ENCODE data around the gene HHLA2.

The HHLA2 gene

DNA sequence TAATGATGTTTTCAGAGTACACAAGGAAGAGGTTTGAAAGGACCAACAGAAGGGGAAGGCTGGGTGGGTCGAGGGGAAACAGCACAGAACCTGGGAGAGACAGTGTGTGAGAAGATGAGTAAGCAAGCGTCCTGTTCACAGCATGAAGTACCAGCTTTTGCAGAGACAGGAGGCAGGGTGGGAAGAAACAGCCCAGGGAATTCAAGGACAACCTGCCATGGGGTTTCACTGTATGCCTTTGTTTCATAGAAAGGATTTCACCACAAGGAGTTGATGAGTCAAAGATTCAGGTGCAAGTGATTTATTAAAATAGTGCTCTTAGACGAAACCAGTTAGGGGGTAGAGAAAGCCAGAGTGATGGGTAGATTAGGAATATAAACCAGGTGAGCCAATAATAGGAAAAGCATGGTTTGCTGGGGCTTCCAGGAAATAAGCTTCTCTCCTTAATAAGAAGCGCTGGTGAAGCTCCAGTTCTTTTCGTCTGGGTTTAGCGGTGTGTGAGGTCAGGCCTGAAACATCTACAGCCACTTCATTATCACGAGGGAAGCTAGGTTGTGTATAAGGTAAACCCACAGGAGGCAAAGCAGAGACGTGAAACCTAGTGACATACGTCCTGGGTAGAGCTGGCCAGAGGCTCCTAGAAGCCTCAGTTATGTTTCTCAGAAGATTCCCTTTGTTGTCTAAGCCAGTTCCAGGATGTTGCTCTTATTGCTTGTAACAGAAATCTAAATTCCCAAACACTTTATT is 3.9 kb downstream of the HHLA2 start:
- no peak for DNase-seq (ENCODE audit: low read depth)

DNA sequence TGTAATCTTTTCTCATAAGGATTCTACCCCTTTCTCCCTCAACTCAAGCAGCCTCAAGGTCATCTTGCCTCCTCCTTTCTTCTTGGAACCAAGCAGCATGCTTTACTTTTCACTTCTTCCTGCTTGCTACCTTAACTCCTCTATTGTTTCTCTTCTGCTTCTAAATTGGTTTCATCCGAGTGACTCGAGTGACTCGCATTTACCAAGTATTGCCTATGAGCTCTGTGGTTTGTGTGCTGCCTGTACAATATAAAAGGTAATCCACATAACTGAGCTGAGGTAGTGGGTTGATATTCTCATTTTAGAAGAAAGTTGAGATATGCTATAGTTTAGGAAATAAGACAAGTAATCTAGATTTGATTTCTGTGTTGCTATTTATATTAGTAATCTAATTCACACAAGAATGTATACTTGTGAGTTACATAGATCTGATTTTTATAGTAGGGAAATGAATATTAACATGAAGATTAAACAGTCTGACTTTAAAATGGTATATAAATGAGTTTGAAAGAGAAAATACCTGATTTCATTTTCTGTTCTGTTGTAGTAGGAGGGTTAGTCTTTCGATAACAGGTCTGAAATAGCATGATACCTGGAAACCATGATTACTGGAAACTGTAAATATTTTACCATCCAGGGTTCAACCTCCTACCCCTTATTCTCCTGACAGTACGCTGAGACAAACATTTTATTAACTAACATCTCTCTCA is 5.5 kb downstream of the HHLA2 start:
- no peak for DNase-seq (ENCODE audit: low read depth)

DNA sequence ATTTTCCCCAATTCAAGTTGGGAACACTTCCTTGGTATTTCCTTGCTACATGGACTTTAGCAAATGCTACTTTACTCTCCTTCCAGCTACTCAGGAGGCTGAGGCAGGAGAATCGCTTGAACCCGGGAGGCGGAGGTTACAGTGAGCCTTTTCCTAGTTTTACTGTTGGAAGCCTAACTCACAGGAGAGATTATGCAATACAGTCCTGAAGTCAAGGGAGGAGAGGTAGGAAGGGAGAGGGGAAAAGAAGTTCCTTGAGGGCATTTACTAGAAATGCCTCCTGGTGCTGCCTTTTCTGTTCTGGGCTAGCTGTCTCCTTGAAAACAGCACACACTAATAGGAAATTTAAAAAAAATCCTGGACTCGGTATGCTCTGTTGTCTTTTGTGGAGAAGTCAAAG is 6.2 kb downstream of the HHLA2 start:
- no peak for DNase-seq (ENCODE audit: low read depth)

DNA sequence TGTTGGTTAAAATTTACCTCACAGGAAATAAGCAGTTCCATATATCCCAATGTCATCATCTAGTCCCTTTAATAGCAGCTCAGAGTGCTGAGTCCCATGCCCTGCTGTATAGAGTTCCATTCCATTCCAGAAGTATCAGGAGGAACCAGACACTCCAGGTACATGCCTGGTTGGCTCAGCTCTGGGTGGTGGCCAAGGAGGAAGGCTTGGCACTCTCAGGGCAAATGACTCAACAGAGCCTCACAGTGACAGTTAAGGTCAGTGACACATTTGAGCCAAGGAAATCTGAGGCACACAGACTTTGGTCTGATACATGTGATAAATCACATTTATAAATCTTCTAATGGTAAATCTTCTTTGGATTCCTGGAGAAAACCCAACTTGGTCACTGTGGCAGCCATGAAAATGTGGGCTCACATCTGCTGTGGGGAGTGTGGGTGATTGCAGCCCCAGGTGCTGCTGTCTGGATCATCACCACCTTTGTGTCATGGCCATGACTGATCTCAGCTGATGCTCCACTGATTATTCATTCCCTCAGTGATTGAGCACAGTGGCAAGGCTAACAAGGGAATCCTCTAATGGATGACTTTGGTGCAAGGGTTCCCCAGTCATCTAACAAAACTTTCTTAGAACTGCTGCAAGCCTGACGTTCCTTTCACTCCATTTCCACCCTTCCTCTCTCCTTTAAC is 9.3 kb downstream of the HHLA2 start:
- no peak for DNase-seq (ENCODE audit: low read depth)

DNA sequence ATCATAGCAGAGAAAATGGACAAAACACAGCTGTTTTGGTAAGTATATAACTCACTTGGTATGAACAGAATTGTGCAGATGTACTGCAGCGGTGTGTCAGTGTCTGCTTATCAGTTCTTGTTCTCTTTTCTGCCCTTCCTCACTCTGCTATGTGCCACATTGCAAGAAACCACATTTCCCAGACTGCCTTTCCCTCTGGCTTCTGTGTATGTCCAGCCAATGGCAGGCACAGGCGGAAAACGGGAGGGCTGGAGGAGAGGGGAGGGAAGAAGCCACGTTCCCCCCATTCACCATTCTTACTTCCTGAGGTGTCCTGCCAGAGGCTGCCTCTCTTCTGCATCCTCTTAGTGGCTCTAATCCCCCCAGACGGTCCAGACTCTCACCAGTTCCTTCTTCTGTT is 15.4 kb downstream of the HHLA2 start:
- no peak for DNase-seq (ENCODE audit: low read depth)

DNA sequence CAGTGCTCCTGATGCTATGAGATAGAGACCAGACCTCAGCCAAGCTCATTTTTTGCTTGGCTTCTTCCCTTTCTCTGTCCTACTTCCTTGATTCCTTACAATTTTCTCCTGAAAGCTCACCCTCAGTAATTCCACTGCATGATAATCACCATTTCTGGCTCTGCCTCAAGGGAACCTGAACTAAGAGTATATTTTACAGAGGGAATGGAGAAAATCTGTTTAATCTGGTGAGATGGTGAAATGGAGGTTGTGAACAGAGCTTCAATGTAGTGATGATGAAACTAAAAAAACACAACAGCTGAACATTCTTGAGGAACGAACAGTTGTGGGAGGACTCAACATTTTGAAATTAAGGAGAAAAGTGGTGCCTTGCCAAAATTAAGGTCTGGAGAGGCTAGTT is 16.3 kb downstream of the HHLA2 start:
- DNase-seq (ENCODE audit: low read depth) = no peak

DNA sequence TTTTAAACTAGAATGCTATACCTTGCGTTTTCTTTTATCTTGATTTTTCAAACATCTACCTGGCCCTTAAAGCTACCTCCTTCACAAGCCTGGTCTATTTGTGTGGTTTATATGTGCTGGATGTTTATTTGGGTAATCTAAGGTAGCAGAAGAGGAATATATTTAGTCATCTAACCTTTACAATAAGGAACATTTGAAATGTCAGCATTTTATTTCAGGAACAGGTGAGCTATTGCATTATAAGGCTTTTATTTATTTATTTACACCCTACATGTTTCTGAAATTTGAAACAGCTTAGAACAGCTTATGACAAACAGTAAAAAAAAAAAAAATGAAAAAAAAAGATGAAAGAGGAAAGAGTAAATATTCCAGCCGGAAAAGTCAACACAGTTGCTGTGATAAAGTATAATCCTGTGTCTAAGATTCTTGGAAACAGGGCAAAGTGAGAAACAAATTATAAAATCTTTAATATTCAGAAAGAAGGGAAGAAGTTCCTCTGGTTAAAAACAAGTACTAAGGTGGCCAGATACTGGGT is 19.5 kb downstream of the HHLA2 start:
- no peak for DNase-seq (ENCODE audit: low read depth)

DNA sequence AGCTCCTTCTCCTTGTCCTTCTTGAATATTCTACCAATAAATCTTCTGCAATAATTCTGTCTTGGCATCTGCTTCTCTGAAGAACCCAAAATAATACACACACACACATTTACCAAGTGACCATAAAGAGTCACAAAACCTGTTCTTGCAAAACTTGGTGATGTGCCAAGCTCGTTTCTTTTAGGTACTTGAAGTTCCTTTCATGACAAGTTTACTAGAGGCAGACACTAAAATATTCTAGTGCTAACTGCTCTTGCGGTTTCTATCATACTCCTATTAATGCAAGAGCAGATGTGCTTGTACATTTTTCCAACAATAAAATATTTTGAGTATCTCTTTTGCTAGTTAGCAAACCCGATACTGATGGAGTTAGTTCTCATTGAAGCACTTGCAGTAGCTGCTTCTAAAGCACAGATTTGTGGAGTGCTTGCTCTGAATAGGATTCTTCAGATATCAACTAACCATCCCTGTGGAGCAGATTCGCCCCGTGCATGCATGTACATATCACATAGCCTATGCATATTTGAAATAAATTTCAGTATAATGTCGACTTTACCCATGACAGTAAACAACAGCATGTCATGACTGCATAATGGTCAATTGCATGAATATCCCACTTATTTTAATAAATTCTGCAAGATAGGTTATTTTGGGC is 23.2 kb downstream of the HHLA2 start:
- DNase-seq (ENCODE audit: low read depth) = no peak

DNA sequence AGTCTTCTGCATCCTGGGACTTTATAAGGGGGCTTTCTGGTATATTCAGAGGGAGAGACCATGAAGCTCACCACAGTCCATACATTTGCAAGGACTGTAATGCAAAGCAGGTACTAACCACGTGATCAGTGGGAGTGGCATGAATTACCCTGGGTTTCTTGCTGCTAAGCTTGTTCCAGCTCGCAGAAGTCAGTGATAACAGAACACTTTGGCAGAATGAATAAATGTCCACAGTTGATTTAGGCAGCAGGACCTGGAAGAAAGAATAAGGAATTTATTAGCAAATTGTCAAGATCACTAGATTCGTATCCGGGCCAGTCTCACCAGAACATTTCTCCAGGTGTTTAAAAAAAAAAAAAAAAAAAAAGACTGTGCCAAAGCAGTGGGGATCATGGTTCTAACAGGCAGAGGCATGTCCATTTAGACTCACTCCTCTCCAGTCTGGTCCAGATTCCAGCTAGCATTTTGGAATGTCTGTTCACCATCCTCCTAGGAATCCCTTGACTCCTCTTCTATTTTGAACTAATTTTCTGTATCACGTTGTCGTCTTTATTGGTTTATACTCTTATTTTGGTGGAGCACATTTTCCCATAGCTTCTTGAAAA is 24.5 kb downstream of the HHLA2 start:
- no peak for DNase-seq (ENCODE audit: low read depth)

DNA sequence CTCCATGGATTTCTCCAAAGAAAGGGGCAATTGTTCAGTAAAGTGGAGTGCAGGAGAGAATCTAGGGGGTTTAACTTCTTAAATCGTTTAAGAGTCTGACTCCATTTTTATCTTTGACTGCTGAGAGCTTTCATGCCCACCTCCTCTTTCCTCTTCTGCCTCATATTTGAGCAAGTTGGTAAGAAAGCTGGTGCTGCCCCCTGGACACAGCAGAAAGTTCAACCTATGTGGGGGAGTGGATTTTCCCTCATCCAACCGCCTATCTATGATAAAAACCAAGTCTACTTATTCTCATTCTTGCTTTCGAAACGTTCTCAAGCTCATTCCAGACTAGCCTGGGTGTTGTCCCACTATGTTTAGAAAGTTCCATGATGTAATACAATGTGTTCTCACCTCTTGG is 26.0 kb downstream of the HHLA2 start:
- no peak for DNase-seq (ENCODE audit: low read depth)

DNA sequence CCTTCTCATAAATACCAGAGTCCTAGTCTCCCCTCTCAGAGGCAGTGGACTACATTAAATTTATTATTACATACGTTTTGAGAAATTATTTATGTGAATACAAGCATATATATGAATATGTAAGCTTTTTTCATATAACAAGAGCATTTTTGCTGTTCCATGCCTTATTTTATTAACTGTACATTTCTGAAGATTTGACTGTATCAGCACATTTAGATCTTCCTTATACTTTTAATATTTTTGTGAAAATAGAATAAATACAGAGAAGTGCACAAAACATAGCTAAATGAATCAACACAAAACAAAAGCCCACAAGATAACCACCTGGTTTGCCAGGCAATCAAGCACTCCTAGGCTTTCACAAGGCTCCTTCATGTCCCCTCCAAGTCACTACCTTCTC is 27.8 kb downstream of the HHLA2 start:
- DNase-seq (ENCODE audit: low read depth) = no peak

DNA sequence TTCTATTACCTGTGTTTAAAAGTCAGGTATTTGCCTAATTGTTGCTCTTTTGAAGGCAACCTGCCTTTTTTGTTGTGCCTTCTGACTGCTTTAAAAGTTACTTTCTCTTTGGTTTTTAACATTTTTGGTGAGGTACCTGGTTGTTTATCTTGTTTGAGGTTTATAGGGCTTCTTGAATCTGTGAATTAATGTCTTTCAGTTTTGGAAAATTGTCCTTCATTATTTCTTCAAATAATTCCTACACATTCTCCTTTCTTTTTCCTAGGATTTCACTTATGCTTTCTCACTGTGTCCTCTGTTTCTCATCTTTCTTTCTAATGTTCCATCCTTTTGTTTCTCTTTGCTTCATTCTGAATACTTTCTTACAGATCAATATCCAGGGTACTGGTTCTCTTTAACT is 30.8 kb downstream of the HHLA2 start:
- DNase-seq (ENCODE audit: low read depth) = no peak

DNA sequence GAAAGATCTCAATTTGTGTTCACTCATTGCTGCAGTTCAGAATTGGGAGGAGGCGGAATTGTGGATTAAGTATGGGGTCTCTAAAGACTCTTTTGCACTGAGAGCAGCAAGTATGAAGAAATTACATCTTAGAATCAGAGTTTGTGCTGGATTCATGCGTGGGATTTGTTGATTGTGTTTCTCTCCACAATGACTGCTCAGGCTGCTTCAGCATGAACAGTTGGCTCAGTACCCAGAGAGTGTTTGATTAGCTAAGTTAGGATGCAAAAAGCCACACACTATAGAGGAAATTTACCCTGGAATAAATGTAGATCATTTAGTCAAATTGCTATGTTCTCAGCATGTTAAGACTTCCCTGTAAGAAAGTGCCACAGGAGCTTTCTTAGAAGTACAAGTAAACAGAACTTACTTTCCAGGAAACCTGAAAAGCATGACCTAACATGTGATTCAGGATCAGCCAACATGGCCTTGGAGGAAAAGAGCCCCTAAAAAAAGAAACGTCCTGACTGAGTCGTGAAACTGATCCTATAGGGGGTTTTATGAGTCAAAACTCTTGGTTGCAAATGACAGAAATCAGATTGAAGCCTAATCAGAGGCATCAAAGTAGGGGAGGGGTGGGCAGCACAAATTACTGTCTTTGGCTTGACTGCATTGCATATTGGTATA is 32.6 kb downstream of the HHLA2 start:
- no peak for DNase-seq (ENCODE audit: low read depth)

DNA sequence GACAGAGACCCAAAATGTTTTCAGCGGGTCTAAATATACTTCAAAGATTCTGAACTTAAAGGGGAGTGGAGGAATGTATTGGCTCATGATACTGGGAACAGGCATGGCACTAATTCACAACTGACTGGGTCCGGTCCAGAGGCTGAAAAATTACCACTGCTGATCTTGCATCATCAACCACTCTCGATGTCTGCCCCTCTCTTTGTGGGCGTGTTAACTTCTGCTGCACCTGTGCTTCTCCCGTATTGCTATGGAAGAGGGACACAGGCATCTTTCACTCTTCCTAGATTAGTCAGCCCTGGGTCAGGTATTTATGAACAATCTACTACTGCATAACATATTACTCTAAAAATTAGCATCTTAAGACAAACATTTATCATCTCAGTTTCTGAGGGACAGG is 33.2 kb downstream of the HHLA2 start:
- no peak for DNase-seq (ENCODE audit: low read depth)

DNA sequence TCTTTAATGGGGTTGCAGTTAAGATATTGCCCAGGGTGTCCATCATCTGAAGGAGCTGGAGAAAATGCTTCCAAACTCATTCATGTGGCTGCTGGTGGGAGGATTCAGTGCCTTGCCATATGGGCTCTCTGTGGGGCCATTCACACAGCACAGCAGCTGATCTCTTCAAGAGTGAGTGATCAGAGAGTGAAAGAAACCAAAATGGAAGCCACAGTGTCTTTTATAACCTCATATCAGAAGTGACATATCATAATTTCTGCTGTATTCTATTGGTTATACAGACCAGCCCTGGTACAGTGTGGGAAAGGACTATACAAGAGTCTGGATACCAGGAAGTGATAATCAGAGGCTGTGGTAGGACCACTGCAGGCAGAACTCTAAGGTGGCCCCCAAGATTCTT is 33.6 kb downstream of the HHLA2 start:
- no peak for DNase-seq (ENCODE audit: low read depth)

DNA sequence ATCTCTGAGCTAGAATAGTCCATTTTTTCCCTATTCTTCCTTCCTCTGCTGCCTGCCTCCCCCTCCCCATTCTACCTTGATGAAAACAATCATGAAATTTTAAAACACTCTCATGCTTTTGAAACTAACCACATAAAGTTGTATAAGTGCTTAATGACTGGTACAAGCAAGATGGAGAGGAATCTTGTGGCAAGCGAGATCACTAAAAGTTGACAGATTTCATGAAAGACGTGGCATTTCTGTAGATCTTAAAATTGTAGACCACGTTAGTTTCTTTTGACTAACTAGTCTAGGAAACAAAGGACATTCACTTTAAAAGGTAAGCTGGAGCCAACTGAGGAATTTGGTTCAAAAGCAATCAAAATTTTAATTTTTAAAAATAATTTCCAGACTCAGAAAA is 35.4 kb downstream of the HHLA2 start:
- DNase-seq (ENCODE audit: low read depth) = no peak

DNA sequence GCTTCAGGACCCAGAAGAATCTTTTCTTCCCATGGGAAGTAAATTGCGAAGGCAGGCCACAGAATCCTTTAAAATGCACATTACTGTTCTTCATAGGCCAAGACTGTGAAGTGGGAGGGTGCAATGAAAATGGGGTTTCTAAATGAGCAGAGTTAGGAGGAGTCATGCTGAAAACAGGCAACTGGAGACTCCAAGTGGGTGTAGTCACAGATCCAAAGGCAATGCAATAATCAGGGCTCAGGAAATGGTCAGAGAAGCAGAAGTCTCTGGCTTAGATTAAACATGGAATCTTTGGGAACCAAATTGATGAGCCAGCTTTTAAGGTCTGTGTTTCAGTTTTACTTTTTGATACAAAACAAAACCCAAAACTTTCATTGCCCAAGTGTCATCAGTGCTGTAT is 37.6 kb downstream of the HHLA2 start:
- DNase-seq (ENCODE audit: low read depth) = no peak

DNA sequence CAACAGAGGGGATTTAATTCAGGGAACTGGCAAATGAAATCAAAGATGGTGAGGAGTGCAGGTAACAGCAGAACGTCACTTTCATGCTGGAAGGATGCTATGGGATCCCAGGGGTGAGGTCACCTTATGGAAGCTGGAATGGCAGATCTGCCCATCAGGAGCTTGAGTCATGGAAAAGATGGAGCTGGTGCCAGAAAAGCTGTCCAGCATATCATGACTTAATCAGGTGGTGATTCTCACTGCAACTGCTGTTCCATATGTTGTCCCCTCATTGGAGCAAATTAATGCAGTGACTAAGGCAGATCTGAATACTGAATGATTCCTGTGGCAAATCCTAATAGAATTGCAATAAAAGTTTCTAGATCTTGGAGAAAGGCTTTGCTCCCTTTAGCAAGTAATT is 38.4 kb downstream of the HHLA2 start:
- no peak for DNase-seq (ENCODE audit: low read depth)

DNA sequence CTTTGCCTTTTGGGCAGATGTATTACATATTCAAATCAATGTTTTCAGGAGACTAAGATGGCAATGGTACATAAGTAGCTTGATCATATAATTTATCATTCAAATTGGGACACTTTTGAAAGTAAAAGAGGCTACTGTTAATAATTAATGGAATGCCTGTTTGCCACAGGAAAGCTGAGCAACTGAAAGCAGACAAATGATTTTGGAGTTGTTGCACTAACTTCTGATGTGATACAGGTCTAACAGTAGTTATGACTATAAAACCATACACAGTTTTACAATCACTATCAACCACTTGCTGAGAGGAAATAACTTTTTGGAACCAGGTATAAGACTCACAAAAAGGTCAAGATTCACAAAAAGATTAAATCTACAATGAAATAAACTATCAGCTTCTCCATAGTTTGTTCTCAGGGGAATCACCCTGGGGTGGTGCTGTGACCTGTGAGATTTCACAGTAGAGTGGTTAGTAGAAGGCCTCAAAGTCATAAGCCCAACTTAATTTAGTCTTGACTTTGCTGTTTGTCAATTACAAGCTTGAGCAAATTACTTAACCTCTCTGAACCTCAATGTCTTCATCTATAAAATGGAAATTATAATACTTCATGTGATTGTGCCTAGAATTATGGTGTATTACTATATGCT is 42.7 kb downstream of the HHLA2 start:
- no peak for DNase-seq (ENCODE audit: low read depth)

DNA sequence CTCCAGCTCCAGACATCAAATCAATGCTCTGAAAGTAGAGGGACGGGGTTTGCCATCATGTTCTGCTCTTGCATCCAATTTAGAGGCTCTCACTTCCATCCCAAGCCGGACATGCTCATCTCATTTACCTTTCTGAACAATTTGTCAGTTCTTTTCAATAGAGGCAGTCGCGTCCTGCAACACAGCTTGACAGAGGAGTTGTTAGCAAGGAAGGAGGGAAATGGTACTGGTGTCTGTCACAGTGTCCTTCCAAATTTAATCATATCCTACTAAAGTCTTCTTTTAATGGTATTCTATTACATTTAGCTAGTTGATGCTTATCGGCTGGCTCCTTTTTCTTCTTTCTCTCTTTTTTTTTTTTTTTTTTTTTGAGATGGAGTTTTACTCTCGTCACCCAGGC is 45.6 kb downstream of the HHLA2 start:
- no peak for DNase-seq (ENCODE audit: low read depth)

DNA sequence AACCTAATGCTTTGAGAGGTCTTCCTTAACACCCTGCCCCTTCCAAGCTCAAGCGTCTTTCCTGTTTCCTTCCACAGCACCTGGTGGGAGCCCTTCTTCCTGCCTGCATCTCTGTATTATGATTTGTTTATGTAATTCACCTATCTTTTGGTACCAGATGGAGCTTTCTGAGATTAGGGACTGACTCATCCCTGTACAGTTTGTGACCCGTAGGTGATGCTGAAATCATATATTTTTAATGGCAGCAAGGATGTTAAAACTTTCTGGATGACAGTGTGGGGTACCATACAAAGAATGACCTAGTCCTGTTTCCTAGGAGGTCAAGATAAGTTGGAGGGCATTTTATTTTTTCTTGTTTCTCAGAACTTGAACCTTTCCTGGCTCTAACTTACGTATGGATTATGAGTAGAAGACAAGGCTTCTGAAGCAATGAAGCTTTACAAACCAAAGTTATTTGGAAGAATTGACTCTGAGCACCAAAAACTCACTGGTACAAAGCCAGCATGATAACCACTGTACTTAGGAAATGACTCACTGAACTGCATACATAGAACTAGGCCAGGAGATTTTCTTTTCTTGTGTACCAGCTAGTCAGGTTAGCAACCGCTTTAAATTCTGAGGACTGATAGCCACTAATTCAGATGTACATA is 46.6 kb downstream of the HHLA2 start:
- no peak for DNase-seq (ENCODE audit: low read depth)

Measured in stimulated activated CD8-positive, alpha-beta memory T cell treated with anti-CD3 and anti-CD28 coated beads, Interleukin-15, amount 100 ng/mL, for 24 hours (primary cell).